ENCODE results near the gene RNMT.
A peak's percentile ranks its signal among the peaks of the same experiment; 100 is the strongest.
"Not testable (repeated sequence)": the region's sequence is repeated elsewhere in the genome, so short reads cannot be mapped to it uniquely, and the experiment has no call there.

RNMT gene

GRCh38 chr18:13726232-13726971, at the start of gene RNMT, which contains the start of gene FAM210A:
Gene RNMT (plus strand): TSS chr18:13726673. CDS start chr18:13731518, 4,845 bp downstream.
Gene FAM210A (minus strand): TSS chr18:13726558. CDS start chr18:13682077, 44,481 bp downstream.
- peak; percentile 91 to 96 for DNase-seq

- DNase-seq, result not testable (repeated sequence)
Observed at GRCh38 chr18:13677350-13677749, 49.1 kb upstream of the RNMT start.

GRCh38 chr18:13680612-13681011, 45.9 kb upstream of the RNMT start:
- no peak for DNase-seq

- no peak for DNase-seq
Observed at GRCh38 chr18:13681701-13682100, 44.8 kb upstream of the RNMT start.

- DNase-seq, result no peak
Observed at GRCh38 chr18:13684546-13684945, 41.9 kb upstream of the RNMT start.

- DNase-seq, result no peak
Observed at GRCh38 chr18:13688191-13689136, 38.0 kb upstream of the RNMT start.

- not testable (repeated sequence) for DNase-seq
Observed at GRCh38 chr18:13690060-13690459, 36.4 kb upstream of the RNMT start.

- DNase-seq, result not testable (repeated sequence)
Observed at GRCh38 chr18:13695337-13695736, 31.1 kb upstream of the RNMT start.

- DNase-seq, result no peak
Observed at GRCh38 chr18:13696961-13697360, 29.5 kb upstream of the RNMT start.

GRCh38 chr18:13700153-13700552, 26.3 kb upstream of the RNMT start:
- no peak for DNase-seq

- DNase-seq, result no peak
Observed at GRCh38 chr18:13703899-13704298, 22.6 kb upstream of the RNMT start.

GRCh38 chr18:13710414-13710831, 16.1 kb upstream of the RNMT start:
- DNase-seq, result no peak

GRCh38 chr18:13712400-13713131, 13.9 kb upstream of the RNMT start:
- DNase-seq, result no peak

GRCh38 chr18:13713455-13714055, 12.9 kb upstream of the RNMT start:
- no peak for DNase-seq

GRCh38 chr18:13715330-13715729, 11.1 kb upstream of the RNMT start:
- no peak for DNase-seq

- no peak for DNase-seq
Observed at GRCh38 chr18:13716916-13717315, 9.6 kb upstream of the RNMT start.

- DNase-seq, result no peak
Observed at GRCh38 chr18:13720123-13720522, 6.3 kb upstream of the RNMT start.

GRCh38 chr18:13720847-13721246, 5.6 kb upstream of the RNMT start:
- no peak for DNase-seq

GRCh38 chr18:13725566-13726231, 774 bp upstream of the RNMT start:
- DNase-seq, result no peak

GRCh38 chr18:13726972-13727331, 479 bp downstream of the RNMT start:
- no peak for DNase-seq

- DNase-seq, result no peak
Observed at GRCh38 chr18:13730481-13730880, 4.0 kb downstream of the RNMT start.

GRCh38 chr18:13735681-13736080, 9.2 kb downstream of the RNMT start:
- no peak for DNase-seq

Data from NCI-H446 (cell line).